Stomach (tissue), 4 donors: Measurements from ENCODE around the gene NMRK2.

Experiments
- POLR2A ChIP-seq, 4 donors: fragments of 450-650 bp; IDR thresholded peaks; one replicate each; pipeline ENCODE4 v1.6.1; 2016; ENCODE audit warnings: antibody characterized with exemption in 4 of 4, control low read depth in 2 of 4, mild to moderate bottlenecking in 1 of 4, moderate library complexity in 1 of 4
- TF ChIP-seq, protein P1 (sequence below), 7 experiments: fragments of 450-650 bp in 4 of 7; fragments of 200-600 bp in 3 of 7; sonication (generic) in 3 of 7; IDR thresholded peaks; one replicate each; pipeline ENCODE4 v1.5.1; 2016 to 2019; ENCODE audit warnings: antibody characterized with exemption in 7 of 7, control low read depth in 2 of 7, mild to moderate bottlenecking in 1 of 7

DNA sequence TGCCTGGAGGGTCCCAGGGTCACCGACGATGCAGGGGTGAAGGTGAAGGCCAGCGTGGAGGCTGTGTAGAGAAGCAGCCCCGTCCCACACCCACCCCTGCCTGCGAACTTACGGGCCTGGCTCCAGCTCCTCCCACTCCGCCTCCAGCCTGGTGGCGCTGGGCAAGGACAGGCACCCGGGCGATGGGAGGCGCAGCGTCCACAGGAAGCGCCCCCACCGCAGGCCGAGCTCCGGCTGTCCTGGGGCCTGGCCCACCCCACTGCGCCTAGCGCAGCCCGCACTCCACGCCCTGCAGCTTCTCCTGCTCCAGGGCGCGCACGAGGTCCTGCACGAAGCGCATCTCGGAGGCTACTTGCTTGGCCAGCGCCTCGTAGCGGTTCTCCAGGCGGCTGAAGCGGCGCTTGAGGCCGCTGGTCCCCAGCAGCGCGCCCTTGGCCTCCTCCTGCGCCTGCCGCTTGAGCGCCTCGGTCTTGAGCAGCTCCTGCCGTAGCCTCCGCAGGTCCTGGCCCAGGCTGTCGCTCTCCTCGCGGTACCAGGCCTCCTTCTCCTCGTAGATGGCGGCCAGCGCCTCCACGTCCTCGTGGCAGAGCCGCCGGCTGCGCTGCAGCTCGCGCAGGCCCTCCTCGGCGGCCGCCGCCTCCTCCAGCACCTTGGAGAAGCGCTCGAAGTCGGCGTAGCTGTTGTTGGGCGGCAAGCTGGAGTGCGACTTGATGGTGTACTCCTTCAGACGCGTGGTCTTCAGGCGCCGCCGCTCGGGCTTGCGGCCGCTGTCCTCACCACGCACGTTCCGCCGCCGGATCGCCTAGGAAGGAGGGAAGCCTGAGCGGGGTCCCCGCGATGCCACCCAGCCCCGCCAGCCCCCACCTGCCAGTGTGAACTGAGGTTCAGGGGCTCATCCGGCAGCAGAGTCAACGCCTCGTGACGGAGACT lies 26.2 kb downstream of the NMRK2 start:
- TF ChIP-seq, protein P1, sequence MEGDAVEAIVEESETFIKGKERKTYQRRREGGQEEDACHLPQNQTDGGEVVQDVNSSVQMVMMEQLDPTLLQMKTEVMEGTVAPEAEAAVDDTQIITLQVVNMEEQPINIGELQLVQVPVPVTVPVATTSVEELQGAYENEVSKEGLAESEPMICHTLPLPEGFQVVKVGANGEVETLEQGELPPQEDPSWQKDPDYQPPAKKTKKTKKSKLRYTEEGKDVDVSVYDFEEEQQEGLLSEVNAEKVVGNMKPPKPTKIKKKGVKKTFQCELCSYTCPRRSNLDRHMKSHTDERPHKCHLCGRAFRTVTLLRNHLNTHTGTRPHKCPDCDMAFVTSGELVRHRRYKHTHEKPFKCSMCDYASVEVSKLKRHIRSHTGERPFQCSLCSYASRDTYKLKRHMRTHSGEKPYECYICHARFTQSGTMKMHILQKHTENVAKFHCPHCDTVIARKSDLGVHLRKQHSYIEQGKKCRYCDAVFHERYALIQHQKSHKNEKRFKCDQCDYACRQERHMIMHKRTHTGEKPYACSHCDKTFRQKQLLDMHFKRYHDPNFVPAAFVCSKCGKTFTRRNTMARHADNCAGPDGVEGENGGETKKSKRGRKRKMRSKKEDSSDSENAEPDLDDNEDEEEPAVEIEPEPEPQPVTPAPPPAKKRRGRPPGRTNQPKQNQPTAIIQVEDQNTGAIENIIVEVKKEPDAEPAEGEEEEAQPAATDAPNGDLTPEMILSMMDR (IDR thresholded peaks at IDR 0.05) = no peak
- no peak for TF ChIP-seq POLR2A (IDR thresholded peaks at IDR 0.05)
